ENCODE results near the gene JAKMIP2. TPM values are rescaled to one million over a fixed set of nuclear protein-coding genes. Genes with fewer than 3 reads are reported as not detected.
A peak's percentile ranks its signal among the peaks of the same experiment; 100 is the strongest.

Gene JAKMIP2
- total and polyA plus RNA-seq, 5 donors from 2014 or later, result 0.26 to 5.0 (median 2.4) TPM

GRCh38 chr5:147628058-147628895 is 154.3 kb downstream of the JAKMIP2 start:
- H3K27me3 ChIP-seq (ENCODE audit: control insufficient read depth, insufficient read depth, low read length), result no peaks in the 10 kb centered on the region
- Mint-ChIP-seq H3K27ac (no peak overlapping the region), H3K4me3 (no peak overlapping the region), H3K27me3 (no peaks in the 10 kb centered on the region), H3K4me1 (no peaks in the 10 kb centered on the region), H3K36me3 (no peaks in the 10 kb centered on the region), H3K9me3 (peaks cover 0 to 3% (median 0%) of the 10 kb centered on the region in 7 donors)
- no peaks in the 10 kb centered on the region for H3K4me1 ChIP-seq (ENCODE audit: control insufficient read depth, insufficient read depth, low read length, poor library complexity, severe bottlenecking)
- no peaks in the 10 kb centered on the region for H3K9me3 ChIP-seq (ENCODE audit: control insufficient read depth in 2 of 2, low read length in 2 of 2)
- no peaks in the 10 kb centered on the region for H3K36me3 ChIP-seq (ENCODE audit: control insufficient read depth, insufficient read depth, low read length)
- no peak overlapping the region for H3K4me3 ChIP-seq (ENCODE audit: low read depth, low read length)
- peak; percentile 55 to 60 for ATAC-seq (ENCODE audit: low read depth in 2 of 2)
- no peak overlapping the region for H3K27ac ChIP-seq (ENCODE audit: insufficient read depth, low read length, poor library complexity, severe bottlenecking)
- DNase-seq, result peak; percentile 8 to 54 (median 35)

DNA sequence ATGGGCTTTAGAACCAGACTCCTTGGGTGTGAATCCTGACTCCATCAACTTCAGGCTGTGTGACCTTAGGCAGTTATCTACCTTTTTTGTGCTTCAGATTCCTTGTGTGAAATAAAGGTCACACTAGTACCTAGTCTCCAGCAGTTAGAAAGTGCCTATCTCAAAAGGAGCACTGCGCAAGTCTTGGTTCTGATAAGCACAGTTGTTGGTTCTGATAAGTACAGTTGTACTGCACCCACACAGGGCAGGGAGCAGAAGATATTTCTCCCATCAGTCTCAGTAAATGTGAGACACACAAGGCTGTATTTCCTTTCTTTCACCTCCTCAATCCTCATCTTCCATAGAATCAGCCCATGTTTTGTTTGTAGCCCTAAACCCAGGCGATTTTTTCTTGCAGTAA is 156.1 kb downstream of the JAKMIP2 start:
- no peak for ATAC-seq (ENCODE audit: low read depth in 2 of 2)
- DNase-seq, result no peak
- Histone ChIP-seq H3K36me3 (ENCODE audit: control insufficient read depth, insufficient read depth, low read length) (no peaks in the 10 kb centered on the region), H3K9me3 (ENCODE audit: control insufficient read depth in 2 of 2, low read length in 2 of 2) (no peaks in the 10 kb centered on the region), H3K4me1 (ENCODE audit: control insufficient read depth, insufficient read depth, low read length, poor library complexity, severe bottlenecking) (no peaks in the 10 kb centered on the region), H3K4me3 (ENCODE audit: low read depth, low read length) (no peak overlapping the region), H3K27ac (ENCODE audit: insufficient read depth, low read length, poor library complexity, severe bottlenecking) (no peak overlapping the region), H3K27me3 (ENCODE audit: control insufficient read depth, insufficient read depth, low read length) (no peaks in the 10 kb centered on the region)
- H3K4me3 Mint-ChIP-seq, result no peak overlapping the region
- H3K9me3 Mint-ChIP-seq, result peaks cover 0 to 3% (median 0%) of the 10 kb centered on the region in 7 donors
- H3K36me3 Mint-ChIP-seq, result no peaks in the 10 kb centered on the region
- no peaks in the 10 kb centered on the region for H3K27me3 Mint-ChIP-seq
- H3K27ac Mint-ChIP-seq, result peak overlapping the region in 1 of 3 donors; percentile 8
- H3K4me1 Mint-ChIP-seq, result no peaks in the 10 kb centered on the region

DNA sequence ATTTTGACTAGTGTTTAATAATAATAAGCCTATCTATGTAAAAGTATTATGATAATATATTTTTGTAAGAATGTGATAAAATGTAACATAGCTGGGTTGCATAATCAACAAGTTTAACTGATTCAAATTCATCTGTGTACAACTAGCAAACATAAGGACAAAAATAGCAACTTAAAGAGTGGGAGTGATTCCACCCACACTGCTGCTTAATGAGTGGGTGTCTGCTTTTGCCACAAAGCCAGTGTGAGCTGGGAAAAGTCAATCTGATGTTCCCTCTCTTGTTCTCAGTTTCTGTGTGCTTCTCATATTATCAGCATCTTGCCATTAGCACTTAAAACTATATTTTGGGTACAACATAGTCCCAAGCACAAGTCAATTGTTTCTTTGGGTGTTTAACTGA is 161.5 kb downstream of the JAKMIP2 start:
- Mint-ChIP-seq H3K9me3 (peaks cover 0 to 3% (median 0%) of the 10 kb centered on the region in 7 donors), H3K4me3 (no peak overlapping the region), H3K27me3 (no peaks in the 10 kb centered on the region), H3K36me3 (no peaks in the 10 kb centered on the region), H3K27ac (no peak overlapping the region), H3K4me1 (no peaks in the 10 kb centered on the region)
- no peak for ATAC-seq (ENCODE audit: low read depth in 2 of 2)
- Histone ChIP-seq H3K4me3 (ENCODE audit: low read depth, low read length) (no peak overlapping the region), H3K27me3 (ENCODE audit: control insufficient read depth, insufficient read depth, low read length) (no peaks in the 10 kb centered on the region), H3K27ac (ENCODE audit: insufficient read depth, low read length, poor library complexity, severe bottlenecking) (no peak overlapping the region), H3K36me3 (ENCODE audit: control insufficient read depth, insufficient read depth, low read length) (no peaks in the 10 kb centered on the region), H3K9me3 (ENCODE audit: control insufficient read depth in 2 of 2, low read length in 2 of 2) (no peaks in the 10 kb centered on the region), H3K4me1 (ENCODE audit: control insufficient read depth, insufficient read depth, low read length, poor library complexity, severe bottlenecking) (no peaks in the 10 kb centered on the region)
- DNase-seq, result no peak

DNA sequence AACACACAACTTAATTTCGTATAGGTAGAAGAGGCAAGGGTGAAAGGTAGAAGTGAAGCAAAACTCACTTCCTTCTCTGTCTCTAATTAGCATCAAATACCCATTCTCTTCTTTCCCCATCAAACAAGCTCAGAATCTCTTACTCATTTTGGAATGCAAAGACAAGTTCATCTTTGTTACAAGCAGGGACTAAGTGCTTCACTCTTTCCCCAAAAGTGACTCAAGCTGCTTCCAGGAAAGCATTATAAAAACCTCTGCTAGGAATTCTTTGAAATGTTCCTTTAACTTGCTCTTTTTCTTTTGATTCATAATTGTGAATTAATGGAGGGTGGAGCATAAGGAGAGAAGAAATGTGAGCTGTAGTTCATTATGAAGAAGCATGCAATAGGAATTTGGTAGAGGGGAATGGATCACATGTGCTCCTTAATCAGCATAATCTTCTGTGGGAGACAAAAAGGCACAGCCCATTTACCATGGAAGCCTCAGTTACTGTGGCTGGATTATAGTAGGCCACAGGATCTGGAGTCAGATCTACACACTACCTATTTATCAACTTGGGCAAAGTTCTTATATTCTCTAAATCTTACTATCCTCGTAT is 163.1 kb downstream of the JAKMIP2 start:
- no peak for ATAC-seq (ENCODE audit: low read depth in 2 of 2)
- Mint-ChIP-seq H3K4me1 (no peaks in the 10 kb centered on the region), H3K4me3 (no peak overlapping the region), H3K27ac (no peak overlapping the region), H3K27me3 (no peaks in the 10 kb centered on the region), H3K36me3 (no peaks in the 10 kb centered on the region), H3K9me3 (peaks cover 0 to 6% (median 0%) of the 10 kb centered on the region in 7 donors)
- no peaks in the 10 kb centered on the region for H3K9me3 ChIP-seq (ENCODE audit: control insufficient read depth in 2 of 2, low read length in 2 of 2)
- H3K27ac ChIP-seq (ENCODE audit: insufficient read depth, low read length, poor library complexity, severe bottlenecking), result no peak overlapping the region
- H3K36me3 ChIP-seq (ENCODE audit: control insufficient read depth, insufficient read depth, low read length), result no peaks in the 10 kb centered on the region
- H3K4me3 ChIP-seq (ENCODE audit: low read depth, low read length), result no peak overlapping the region
- H3K4me1 ChIP-seq (ENCODE audit: control insufficient read depth, insufficient read depth, low read length, poor library complexity, severe bottlenecking), result no peaks in the 10 kb centered on the region
- no peak for DNase-seq
- no peaks in the 10 kb centered on the region for H3K27me3 ChIP-seq (ENCODE audit: control insufficient read depth, insufficient read depth, low read length)

DNA sequence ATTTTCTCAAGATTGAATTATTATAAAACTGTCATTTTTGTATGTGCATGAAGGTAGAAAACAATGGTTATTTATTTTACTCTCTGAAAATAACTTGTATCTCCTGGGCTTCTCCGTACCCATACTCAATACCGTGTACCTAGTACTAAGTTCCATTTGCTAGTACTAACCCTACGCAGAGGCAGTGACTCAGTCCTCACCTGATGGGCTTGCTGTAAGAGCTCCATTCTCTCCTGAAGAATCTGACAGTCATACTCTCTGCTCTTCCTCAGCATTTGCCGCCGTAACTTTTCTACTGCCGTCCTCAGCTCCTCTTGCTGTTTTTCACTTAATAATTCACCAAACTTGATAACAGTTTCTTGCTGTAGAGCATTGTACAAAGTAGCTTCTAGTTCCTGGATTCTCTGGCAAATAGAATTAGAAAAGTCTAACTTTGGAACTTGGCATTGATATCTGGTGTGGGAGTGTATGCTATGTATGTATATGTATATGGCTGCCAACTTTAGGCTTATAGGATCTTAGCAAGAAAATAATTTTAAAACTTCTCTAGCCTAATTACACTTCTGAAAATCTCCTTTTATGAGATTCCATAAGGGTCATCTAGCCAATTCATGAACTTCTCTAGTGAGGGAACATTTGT is 164.7 kb downstream of the JAKMIP2 start:
- ATAC-seq (ENCODE audit: low read depth in 2 of 2) (no peak), DNase-seq (no peak)
- Histone ChIP-seq H3K36me3 (ENCODE audit: control insufficient read depth, insufficient read depth, low read length) (no peaks in the 10 kb centered on the region), H3K4me1 (ENCODE audit: control insufficient read depth, insufficient read depth, low read length, poor library complexity, severe bottlenecking) (no peaks in the 10 kb centered on the region), H3K27me3 (ENCODE audit: control insufficient read depth, insufficient read depth, low read length) (no peaks in the 10 kb centered on the region), H3K4me3 (ENCODE audit: low read depth, low read length) (no peak overlapping the region), H3K27ac (ENCODE audit: insufficient read depth, low read length, poor library complexity, severe bottlenecking) (no peak overlapping the region), H3K9me3 (ENCODE audit: control insufficient read depth in 2 of 2, low read length in 2 of 2) (no peaks in the 10 kb centered on the region)
- peaks cover 0 to 6% (median 0%) of the 10 kb centered on the region in 7 donors for H3K9me3 Mint-ChIP-seq
- no peak overlapping the region for H3K27ac Mint-ChIP-seq
- no peaks in the 10 kb centered on the region for H3K36me3 Mint-ChIP-seq
- H3K4me3 Mint-ChIP-seq, result no peak overlapping the region
- H3K27me3 Mint-ChIP-seq, result no peaks in the 10 kb centered on the region
- H3K4me1 Mint-ChIP-seq, result no peaks in the 10 kb centered on the region

DNA sequence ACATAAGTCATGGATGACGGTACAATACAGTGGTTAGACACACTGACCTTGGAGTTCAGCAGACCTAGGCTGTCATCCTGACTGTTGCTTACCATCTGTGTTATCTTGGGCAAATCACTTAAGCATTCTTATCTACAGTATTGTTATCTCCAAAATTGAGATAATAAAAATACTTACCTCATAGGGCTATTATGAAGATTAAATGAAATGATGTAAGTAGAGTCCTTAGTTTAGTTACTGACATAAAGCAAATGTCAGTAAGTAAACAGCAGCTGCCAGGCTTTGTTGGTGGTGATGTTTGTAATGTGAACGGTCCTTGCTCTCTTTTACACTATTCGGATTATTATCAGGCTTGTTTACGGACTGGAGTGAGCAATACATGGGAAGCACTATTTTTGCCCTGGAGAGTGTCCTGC is 165.3 kb downstream of the JAKMIP2 start:
- no peaks in the 10 kb centered on the region for H3K27me3 Mint-ChIP-seq
- H3K27ac Mint-ChIP-seq, result no peak overlapping the region
- no peak for DNase-seq
- H3K4me1 ChIP-seq (ENCODE audit: control insufficient read depth, insufficient read depth, low read length, poor library complexity, severe bottlenecking), result no peaks in the 10 kb centered on the region
- no peak overlapping the region for H3K4me3 Mint-ChIP-seq
- H3K9me3 Mint-ChIP-seq, result peaks cover 0 to 6% (median 0%) of the 10 kb centered on the region in 7 donors
- no peaks in the 10 kb centered on the region for H3K4me1 Mint-ChIP-seq
- H3K27ac ChIP-seq (ENCODE audit: insufficient read depth, low read length, poor library complexity, severe bottlenecking), result no peak overlapping the region
- no peaks in the 10 kb centered on the region for H3K36me3 Mint-ChIP-seq
- peaks cover under 1% of the 10 kb centered on the region for H3K36me3 ChIP-seq (ENCODE audit: control insufficient read depth, insufficient read depth, low read length)
- ATAC-seq (ENCODE audit: low read depth in 2 of 2), result no peak
- H3K9me3 ChIP-seq (ENCODE audit: control insufficient read depth in 2 of 2, low read length in 2 of 2), result no peaks in the 10 kb centered on the region
- H3K27me3 ChIP-seq (ENCODE audit: control insufficient read depth, insufficient read depth, low read length), result no peaks in the 10 kb centered on the region
- H3K4me3 ChIP-seq (ENCODE audit: low read depth, low read length), result no peak overlapping the region

- Mint-ChIP-seq H3K9me3 (peaks cover 0 to 6% (median 0%) of the 10 kb centered on the region in 7 donors), H3K27me3 (no peaks in the 10 kb centered on the region), H3K4me3 (no peak overlapping the region), H3K4me1 (no peaks in the 10 kb centered on the region), H3K36me3 (no peaks in the 10 kb centered on the region), H3K27ac (no peak overlapping the region)
- Histone ChIP-seq H3K4me3 (ENCODE audit: low read depth, low read length) (no peak overlapping the region), H3K4me1 (ENCODE audit: control insufficient read depth, insufficient read depth, low read length, poor library complexity, severe bottlenecking) (no peaks in the 10 kb centered on the region), H3K27me3 (ENCODE audit: control insufficient read depth, insufficient read depth, low read length) (no peaks in the 10 kb centered on the region), H3K27ac (ENCODE audit: insufficient read depth, low read length, poor library complexity, severe bottlenecking) (no peak overlapping the region), H3K9me3 (ENCODE audit: control insufficient read depth in 2 of 2, low read length in 2 of 2) (no peaks in the 10 kb centered on the region), H3K36me3 (ENCODE audit: control insufficient read depth, insufficient read depth, low read length) (peaks cover 3% of the 10 kb centered on the region)
- DNase-seq (no peak), ATAC-seq (ENCODE audit: low read depth in 2 of 2) (no peak)
Measured at GRCh38 chr5:147616421-147616820, 166.1 kb downstream of the JAKMIP2 start.
